Measurements from ENCODE around the gene ZDHHC20. TPM values are rescaled to one million over a fixed set of nuclear protein-coding genes. Genes with fewer than 3 reads are reported as not detected.

ZDHHC20 gene
- polyA plus RNA-seq, 6 donors from 2014 or later: 12.5 to 27.9 (median 24.5) TPM

GRCh38 chr13:21372530-21372929 lies 86.6 kb downstream of the ZDHHC20 start:
- Mint-ChIP-seq H3K27me3 (no peaks in the 10 kb centered on the region), H3K4me1 (no peaks in the 10 kb centered on the region), H3K27ac (no peak overlapping the region), H3K36me3 (peaks cover 0 to under 1% of the 10 kb centered on the region in 2 donors), H3K4me3 (no peak overlapping the region), H3K9me3 (no peaks in the 10 kb centered on the region)
- ATAC-seq (ENCODE audit: low read depth in 2 of 2): no peak
- no peak for DNase-seq

- ATAC-seq (ENCODE audit: low read depth in 2 of 2) (no peak), DNase-seq (no peak)
- H3K36me3 Mint-ChIP-seq: no peaks in the 10 kb centered on the region
- no peaks in the 10 kb centered on the region for H3K27me3 Mint-ChIP-seq
- H3K4me1 Mint-ChIP-seq: no peaks in the 10 kb centered on the region
- no peaks in the 10 kb centered on the region for H3K9me3 Mint-ChIP-seq
- H3K27ac Mint-ChIP-seq: no peak overlapping the region
- H3K4me3 Mint-ChIP-seq: no peak overlapping the region
Observed at GRCh38 chr13:21371011-21371410, 88.1 kb downstream of the ZDHHC20 start.

GRCh38 chr13:21365574-21365973 lies 93.5 kb downstream of the ZDHHC20 start:
- Mint-ChIP-seq H3K4me1 (no peaks in the 10 kb centered on the region), H3K27me3 (no peaks in the 10 kb centered on the region), H3K9me3 (no peaks in the 10 kb centered on the region), H3K4me3 (no peak overlapping the region), H3K36me3 (no peaks in the 10 kb centered on the region), H3K27ac (peak overlapping the region in 1 of 6 donors; percentile 73)
- ATAC-seq (ENCODE audit: low read depth in 2 of 2) (no peak), DNase-seq (no peak)

- Mint-ChIP-seq H3K4me1 (no peaks in the 10 kb centered on the region), H3K27me3 (no peaks in the 10 kb centered on the region), H3K27ac (peak overlapping the region in 1 of 6 donors; percentile 45), H3K36me3 (no peaks in the 10 kb centered on the region), H3K4me3 (no peak overlapping the region), H3K9me3 (no peaks in the 10 kb centered on the region)
- ATAC-seq (ENCODE audit: low read depth in 2 of 2) (no peak), DNase-seq (no peak)
Observed at GRCh38 chr13:21364916-21365315, 94.2 kb downstream of the ZDHHC20 start.

GRCh38 chr13:21364357-21364756 lies 94.7 kb downstream of the ZDHHC20 start:
- Mint-ChIP-seq H3K4me1 (no peaks in the 10 kb centered on the region), H3K36me3 (no peaks in the 10 kb centered on the region), H3K27me3 (no peaks in the 10 kb centered on the region), H3K27ac (no peak overlapping the region), H3K4me3 (peak overlapping the region in 1 of 8 donors; percentile 37), H3K9me3 (no peaks in the 10 kb centered on the region)
- no peak for ATAC-seq (ENCODE audit: low read depth in 2 of 2)
- no peak for DNase-seq

GRCh38 chr13:21362741-21363140 lies 96.4 kb downstream of the ZDHHC20 start:
- Mint-ChIP-seq H3K4me1 (no peaks in the 10 kb centered on the region), H3K27ac (no peak overlapping the region), H3K9me3 (no peaks in the 10 kb centered on the region), H3K4me3 (no peak overlapping the region), H3K36me3 (no peaks in the 10 kb centered on the region), H3K27me3 (no peaks in the 10 kb centered on the region)
- ATAC-seq (ENCODE audit: low read depth in 2 of 2) (no peak), DNase-seq (no peak)

GRCh38 chr13:21361706-21362105 lies 97.4 kb downstream of the ZDHHC20 start:
- Mint-ChIP-seq H3K36me3 (no peaks in the 10 kb centered on the region), H3K4me1 (no peaks in the 10 kb centered on the region), H3K9me3 (no peaks in the 10 kb centered on the region), H3K27me3 (no peaks in the 10 kb centered on the region), H3K27ac (no peak overlapping the region), H3K4me3 (no peak overlapping the region)
- DNase-seq: no peak
- ATAC-seq (ENCODE audit: low read depth in 2 of 2): no peak

GRCh38 chr13:21361123-21361522 lies 98.0 kb downstream of the ZDHHC20 start:
- Mint-ChIP-seq H3K27me3 (no peaks in the 10 kb centered on the region), H3K4me1 (no peaks in the 10 kb centered on the region), H3K9me3 (no peaks in the 10 kb centered on the region), H3K4me3 (no peak overlapping the region), H3K27ac (no peak overlapping the region), H3K36me3 (no peaks in the 10 kb centered on the region)
- DNase-seq (no peak), ATAC-seq (ENCODE audit: low read depth in 2 of 2) (no peak)

GRCh38 chr13:21360463-21360862 lies 98.6 kb downstream of the ZDHHC20 start:
- H3K4me1 Mint-ChIP-seq: no peaks in the 10 kb centered on the region
- no peaks in the 10 kb centered on the region for H3K9me3 Mint-ChIP-seq
- H3K27ac Mint-ChIP-seq: no peak overlapping the region
- no peak overlapping the region for H3K4me3 Mint-ChIP-seq
- H3K36me3 Mint-ChIP-seq: no peaks in the 10 kb centered on the region
- DNase-seq: no peak
- no peaks in the 10 kb centered on the region for H3K27me3 Mint-ChIP-seq
- no peak for ATAC-seq (ENCODE audit: low read depth in 2 of 2)

GRCh38 chr13:21359855-21360254 lies 99.2 kb downstream of the ZDHHC20 start:
- Mint-ChIP-seq H3K9me3 (no peaks in the 10 kb centered on the region), H3K4me3 (no peak overlapping the region), H3K27ac (no peak overlapping the region), H3K27me3 (no peaks in the 10 kb centered on the region), H3K4me1 (no peaks in the 10 kb centered on the region), H3K36me3 (no peaks in the 10 kb centered on the region)
- ATAC-seq (ENCODE audit: low read depth in 2 of 2) (no peak), DNase-seq (no peak)

- DNase-seq: no peak
- no peak overlapping the region for H3K27ac Mint-ChIP-seq
- H3K27me3 Mint-ChIP-seq: no peaks in the 10 kb centered on the region
- peaks cover 0 to 9% (median 4%) of the 10 kb centered on the region in 7 donors for H3K9me3 Mint-ChIP-seq
- H3K4me1 Mint-ChIP-seq: no peaks in the 10 kb centered on the region
- H3K36me3 Mint-ChIP-seq: peaks cover 7 to 9% of the 10 kb centered on the region in 2 donors
- no peak overlapping the region for H3K4me3 Mint-ChIP-seq
- no peak for ATAC-seq (ENCODE audit: low read depth in 2 of 2)
Observed at GRCh38 chr13:21355304-21355703, 103.8 kb downstream of the ZDHHC20 start.

- Mint-ChIP-seq H3K36me3 (peaks cover 7 to 9% of the 10 kb centered on the region in 2 donors), H3K9me3 (peaks cover 0 to 9% (median 4%) of the 10 kb centered on the region in 7 donors), H3K27ac (no peak overlapping the region), H3K27me3 (no peaks in the 10 kb centered on the region), H3K4me3 (no peak overlapping the region), H3K4me1 (no peaks in the 10 kb centered on the region)
- DNase-seq: no peak
- no peak for ATAC-seq (ENCODE audit: low read depth in 2 of 2)
Observed at GRCh38 chr13:21354721-21355120, 104.4 kb downstream of the ZDHHC20 start.

- Mint-ChIP-seq H3K9me3 (no peaks in the 10 kb centered on the region), H3K27ac (no peak overlapping the region), H3K27me3 (no peaks in the 10 kb centered on the region)
Observed at GRCh38 chr13:21348488-21349120, 110.5 kb downstream of the ZDHHC20 start.

GRCh38 chr13:21347753-21348318 lies 111.3 kb downstream of the ZDHHC20 start:
- no peaks in the 10 kb centered on the region for H3K27me3 Mint-ChIP-seq
- no peak for ATAC-seq (ENCODE audit: low read depth in 2 of 2)
- peaks cover 0 to 17% (median 16%) of the 10 kb centered on the region in 3 donors for H3K4me1 Mint-ChIP-seq
- no peak overlapping the region for H3K4me3 Mint-ChIP-seq
- H3K36me3 Mint-ChIP-seq: no peaks in the 10 kb centered on the region
- H3K9me3 Mint-ChIP-seq: no peaks in the 10 kb centered on the region
- DNase-seq: no peak
- no peak overlapping the region for H3K27ac Mint-ChIP-seq

More at GRCh38 chr13:21348488-21349120, 110.5 kb downstream of the ZDHHC20 start:
- ATAC-seq (ENCODE audit: low read depth in 2 of 2) (no peak), DNase-seq (no peak)
- peaks cover 0 to 17% (median 16%) of the 10 kb centered on the region in 3 donors for H3K4me1 Mint-ChIP-seq
- H3K36me3 Mint-ChIP-seq: no peaks in the 10 kb centered on the region
- H3K4me3 Mint-ChIP-seq: no peak overlapping the region

Measured in naive B cell (primary cell).